SK-N-SH treated with all-trans-retinoic acid at 6 μM for 48 hours (cell line): ENCODE measurements around the gene GPC6.
"Not testable (repeated sequence)": the region's sequence is repeated elsewhere in the genome, so short reads cannot be mapped to it uniquely, and the experiment has no call there.

Source experiments
- ATAC-seq: fragments of 200-7000 bp; cut with Tn5 transposase; 3 replicates; pipeline ENCODE4 v1.9.1; 2020; ENCODE audit warnings: mild to moderate bottlenecking, moderate library complexity
- ARNTL ChIP-seq: fragments of 450-650 bp; formaldehyde crosslinking; IDR thresholded peaks from 2 replicates; pipeline ENCODE4 v1.5.0; 2020; ENCODE audit warnings: low read depth, mild to moderate bottlenecking, moderate library complexity, borderline replicate concordance
- BACH2 ChIP-seq: fragments of 250-450 bp; sonication (Bioruptor Pico); IDR thresholded peaks from 2 replicates; pipeline ENCODE4 v1.9.0; 2021; ENCODE audit warnings: mild to moderate bottlenecking, borderline replicate concordance
- CREB5 ChIP-seq: fragments of 250-450 bp; sonication (Bioruptor Pico); IDR thresholded peaks from 2 replicates; pipeline ENCODE4 v1.5.1; 2020; ENCODE audit warnings: low read depth, mild to moderate bottlenecking, moderate library complexity
- CSDC2 ChIP-seq: fragments of 250-450 bp; sonication (Bioruptor Pico); IDR thresholded peaks from 2 replicates; pipeline ENCODE4 v1.5.0; 2020; ENCODE audit warnings: mild to moderate bottlenecking, moderate library complexity
- CSRNP3 ChIP-seq: fragments of 250-450 bp; sonication (Bioruptor Pico); IDR thresholded peaks from 2 replicates; pipeline ENCODE4 v1.5.1; 2021; ENCODE audit warnings: mild to moderate bottlenecking, moderate library complexity
- ESRRG ChIP-seq: fragments of 250-450 bp; sonication (Bioruptor Pico); IDR thresholded peaks from 2 replicates; pipeline ENCODE4 v1.6.1; 2021; ENCODE audit warnings: mild to moderate bottlenecking
- GLIS3 ChIP-seq: fragments of 250-450 bp; sonication (Bioruptor Pico); IDR thresholded peaks from 2 replicates; pipeline ENCODE4 v1.5.0; 2020; ENCODE audit warnings: mild to moderate bottlenecking, moderate library complexity
- ISL1 ChIP-seq: fragments of 250-450 bp; sonication (Bioruptor Pico); IDR thresholded peaks from 2 replicates; pipeline ENCODE4 v2.1.2; 2022; ENCODE audit warnings: mild to moderate bottlenecking, moderate library complexity
- OSR1 ChIP-seq: fragments of 250-450 bp; sonication (Bioruptor Pico); IDR thresholded peaks from 2 replicates; pipeline ENCODE4 v1.8.0; 2022; ENCODE audit warnings: moderate library complexity, mild to moderate bottlenecking, inconsistent platforms
- PATZ1 ChIP-seq: fragments of 250-450 bp; sonication (Bioruptor Pico); IDR thresholded peaks from 2 replicates; pipeline ENCODE4 v1.8.0; 2020; ENCODE audit warnings: mild to moderate bottlenecking, moderate library complexity, borderline replicate concordance
- POU6F1 ChIP-seq: fragments of 250-450 bp; sonication (Bioruptor Pico); IDR thresholded peaks from 2 replicates; pipeline ENCODE4 v1.8.0; 2021; ENCODE audit warnings: low read depth, mild to moderate bottlenecking, moderate library complexity, borderline replicate concordance
- PPARA ChIP-seq: fragments of 250-450 bp; sonication (Bioruptor Pico); IDR thresholded peaks from 2 replicates; pipeline ENCODE4 v1.5.0; 2020; ENCODE audit warnings: mild to moderate bottlenecking, borderline replicate concordance
- RARB ChIP-seq: fragments of 250-450 bp; sonication (Bioruptor Pico); IDR thresholded peaks from 2 replicates; pipeline ENCODE4 v1.8.0; 2021; ENCODE audit warnings: mild to moderate bottlenecking, moderate library complexity
- SNAI2 ChIP-seq: fragments of 250-450 bp; sonication (Bioruptor Pico); IDR thresholded peaks from 2 replicates; pipeline ENCODE4 v1.5.0; 2020; ENCODE audit warnings: mild to moderate bottlenecking, moderate library complexity
- TCF4 ChIP-seq: fragments of 250-450 bp; sonication (Bioruptor Pico); IDR thresholded peaks from 2 replicates; pipeline ENCODE4 v1.8.0; 2021; ENCODE audit warnings: mild to moderate bottlenecking, moderate library complexity, borderline replicate concordance
- TOX ChIP-seq: fragments of 250-450 bp; sonication (Bioruptor Pico); IDR thresholded peaks from 2 replicates; pipeline ENCODE4 v1.8.0; 2021; ENCODE audit warnings: mild to moderate bottlenecking, moderate library complexity, borderline replicate concordance
- ZC3H10 ChIP-seq: fragments of 250-450 bp; sonication (Bioruptor Pico); IDR thresholded peaks from 2 replicates; pipeline ENCODE4 v1.5.1; 2021; ENCODE audit warnings: mild to moderate bottlenecking, moderate library complexity
- ZFP3 ChIP-seq: fragments of 250-450 bp; sonication (Bioruptor Pico); IDR thresholded peaks from 2 replicates; pipeline ENCODE4 v1.5.0; 2020; ENCODE audit warnings: mild to moderate bottlenecking, moderate library complexity
- ZFP30 ChIP-seq: fragments of 450-650 bp; formaldehyde crosslinking; IDR thresholded peaks from 2 replicates; pipeline ENCODE4 v1.5.0; 2022; ENCODE audit warnings: mild to moderate bottlenecking, moderate library complexity
- ZNF565 ChIP-seq: fragments of 450-650 bp; formaldehyde crosslinking; conservative IDR thresholded peaks from 2 replicates; pipeline ENCODE4 v1.5.0; 2020; ENCODE audit warnings: low read depth, mild to moderate bottlenecking, moderate library complexity
- ZNF70 ChIP-seq: fragments of 450-650 bp; formaldehyde crosslinking; IDR thresholded peaks from 2 replicates; pipeline ENCODE4 v1.5.0; 2020; ENCODE audit warnings: mild to moderate bottlenecking, moderate library complexity

GPC6 gene

GRCh38 chr13:94300401-94300800, 1073.8 kb downstream of the GPC6 start:
- TF ChIP-seq TCF4 (CRISPR knock-in tag) (no peak), PPARA (no peak), ZNF565 (CRISPR knock-in tag) (no peak), CSRNP3 (CRISPR knock-in tag) (no peak), OSR1 (no peak), ZFP30 (CRISPR knock-in tag) (no peak), ISL1 (CRISPR knock-in tag) (no peak), CSDC2 (CRISPR knock-in tag) (no peak), ARNTL (CRISPR knock-in tag) (no peak), SNAI2 (no peak), ZNF70 (CRISPR knock-in tag) (no peak), ESRRG (CRISPR knock-in tag) (no peak), RARB (no peak), POU6F1 (CRISPR knock-in tag) (no peak)
- no peak for ATAC-seq

GRCh38 chr13:94301487-94301886, 1074.9 kb downstream of the GPC6 start:
- TF ChIP-seq PPARA (no peak), SNAI2 (no peak), PATZ1 (CRISPR knock-in tag) (no peak), ZFP3 (CRISPR knock-in tag) (no peak), TCF4 (CRISPR knock-in tag) (no peak), OSR1 (no peak), RARB (no peak), CREB5 (no peak), ZC3H10 (CRISPR knock-in tag) (no peak)
- ATAC-seq = no peak

GRCh38 chr13:94302847-94303565, 1076.4 kb downstream of the GPC6 start:
- not testable (repeated sequence) for ATAC-seq

GRCh38 chr13:94303644-94304174, 1077.1 kb downstream of the GPC6 start:
- ATAC-seq = no peak
- no peak for TF ChIP-seq POU6F1 (CRISPR knock-in tag)
- no peak for TF ChIP-seq BACH2 (CRISPR knock-in tag)

- no peak for ATAC-seq
- TF ChIP-seq ZFP3 (CRISPR knock-in tag) (no peak), CREB5 (no peak), GLIS3 (CRISPR knock-in tag) (no peak), BACH2 (CRISPR knock-in tag) (no peak), SNAI2 (no peak), CSRNP3 (CRISPR knock-in tag) (no peak), TOX (no peak), PATZ1 (CRISPR knock-in tag) (no peak)
These were observed 1078.4 kb downstream of the GPC6 start for GRCh38 chr13:94305033-94305432.
